ENCODE measurements around the gene GNB1L.
"Not testable (repeated sequence)": the region's sequence is repeated elsewhere in the genome, so short reads cannot be mapped to it uniquely, and the experiment has no call there.

The GNB1L gene

GRCh38 chr22:19834599-19834998, 20.1 kb downstream of the GNB1L start:
- Mint-ChIP-seq H3K36me3 (peaks cover 10% of the 10 kb centered on the region), H3K9me3 (no peaks in the 10 kb centered on the region), H3K4me3 (no peak overlapping the region), H3K27ac (no peak overlapping the region), H3K27me3 (no peaks in the 10 kb centered on the region), H3K4me1 (peaks cover 22% of the 10 kb centered on the region)
- no peak for ATAC-seq

- ATAC-seq, H3K36me3 Mint-ChIP-seq, H3K9me3 Mint-ChIP-seq, H3K4me3 Mint-ChIP-seq, H3K27me3 Mint-ChIP-seq, H3K27ac Mint-ChIP-seq: not testable (repeated sequence)
- peaks cover 22% of the 10 kb centered on the region for H3K4me1 Mint-ChIP-seq
These were observed 21.3 kb downstream of the GNB1L start for GRCh38 chr22:19833327-19833726.

- Mint-ChIP-seq H3K27me3 (no peaks in the 10 kb centered on the region), H3K9me3 (no peaks in the 10 kb centered on the region), H3K4me3 (no peak overlapping the region), H3K27ac (no peak overlapping the region), H3K36me3 (peaks cover 4% of the 10 kb centered on the region), H3K4me1 (peaks cover 20% of the 10 kb centered on the region)
- peak; percentile 70 for ATAC-seq
These were observed 22.1 kb downstream of the GNB1L start for GRCh38 chr22:19832476-19833108.

GRCh38 chr22:19831979-19832378, 22.7 kb downstream of the GNB1L start:
- H3K4me3 Mint-ChIP-seq, H3K27ac Mint-ChIP-seq, ATAC-seq, H3K36me3 Mint-ChIP-seq, H3K9me3 Mint-ChIP-seq, H3K27me3 Mint-ChIP-seq: not testable (repeated sequence)
- H3K4me1 Mint-ChIP-seq, result peaks cover 17% of the 10 kb centered on the region

- Mint-ChIP-seq H3K4me3 (no peak overlapping the region), H3K9me3 (peaks cover 2% of the 10 kb centered on the region)
These were observed 23.7 kb downstream of the GNB1L start for GRCh38 chr22:19831016-19831415.

GRCh38 chr22:19828035-19828401, 26.7 kb downstream of the GNB1L start:
- Mint-ChIP-seq H3K4me1 (peaks cover 15% of the 10 kb centered on the region), H3K9me3 (peaks cover 2% of the 10 kb centered on the region), H3K4me3 (no peak overlapping the region), H3K36me3 (peaks cover 17% of the 10 kb centered on the region), H3K27ac (no peak overlapping the region), H3K27me3 (no peaks in the 10 kb centered on the region)
- ATAC-seq, result no peak

More at GRCh38 chr22:19831016-19831415, 23.7 kb downstream of the GNB1L start:
- Mint-ChIP-seq H3K27me3 (no peaks in the 10 kb centered on the region), H3K4me1 (peaks cover 17% of the 10 kb centered on the region), H3K27ac (no peak overlapping the region), H3K36me3 (peaks cover 11% of the 10 kb centered on the region)
- ATAC-seq, result no peak

- Mint-ChIP-seq H3K4me3 (no peak overlapping the region), H3K4me1 (peaks cover 11% of the 10 kb centered on the region)
These were observed 27.2 kb downstream of the GNB1L start for GRCh38 chr22:19827341-19828034.

GRCh38 chr22:19826619-19826950, 28.1 kb downstream of the GNB1L start:
- H3K27ac Mint-ChIP-seq, result no peak overlapping the region
- ATAC-seq, result no peak

More at GRCh38 chr22:19827341-19828034, 27.2 kb downstream of the GNB1L start:
- peaks cover 17% of the 10 kb centered on the region for H3K36me3 Mint-ChIP-seq
- H3K27ac Mint-ChIP-seq, result no peak overlapping the region
- H3K9me3 Mint-ChIP-seq, result peaks cover 2% of the 10 kb centered on the region
- no peak for ATAC-seq
- H3K27me3 Mint-ChIP-seq, result no peaks in the 10 kb centered on the region

GRCh38 chr22:19825904-19826618, 28.6 kb downstream of the GNB1L start:
- Mint-ChIP-seq H3K27me3 (no peaks in the 10 kb centered on the region), H3K4me3 (no peak overlapping the region), H3K36me3 (peaks cover 17% of the 10 kb centered on the region), H3K9me3 (peaks cover 2% of the 10 kb centered on the region), H3K4me1 (peaks cover 10% of the 10 kb centered on the region), H3K27ac (no peak overlapping the region)
- ATAC-seq, result no peak

More at GRCh38 chr22:19826619-19826950, 28.1 kb downstream of the GNB1L start:
- H3K36me3 Mint-ChIP-seq, result peaks cover 17% of the 10 kb centered on the region
- H3K4me3 Mint-ChIP-seq, result no peak overlapping the region
- H3K27me3 Mint-ChIP-seq, result no peaks in the 10 kb centered on the region
- peaks cover 2% of the 10 kb centered on the region for H3K9me3 Mint-ChIP-seq
- H3K4me1 Mint-ChIP-seq, result peaks cover 10% of the 10 kb centered on the region

GRCh38 chr22:19824926-19825339, 29.7 kb downstream of the GNB1L start:
- H3K9me3 Mint-ChIP-seq, result peaks cover 2% of the 10 kb centered on the region
- H3K4me3 Mint-ChIP-seq, result no peak overlapping the region

GRCh38 chr22:19824212-19824925, 30.3 kb downstream of the GNB1L start:
- Mint-ChIP-seq H3K27me3 (no peaks in the 10 kb centered on the region), H3K4me1 (peaks cover 10% of the 10 kb centered on the region), H3K27ac (no peak overlapping the region), H3K9me3 (peaks cover 2% of the 10 kb centered on the region), H3K4me3 (no peak overlapping the region), H3K36me3 (peaks cover 17% of the 10 kb centered on the region)
- ATAC-seq, result no peak

More at GRCh38 chr22:19824926-19825339, 29.7 kb downstream of the GNB1L start:
- Mint-ChIP-seq H3K4me1 (peaks cover 10% of the 10 kb centered on the region), H3K27ac (no peak overlapping the region), H3K27me3 (no peaks in the 10 kb centered on the region), H3K36me3 (peaks cover 17% of the 10 kb centered on the region)
- no peak for ATAC-seq

- H3K4me1 Mint-ChIP-seq, result peaks cover 10% of the 10 kb centered on the region
- no peak overlapping the region for H3K4me3 Mint-ChIP-seq
- H3K9me3 Mint-ChIP-seq, result peaks cover 2% of the 10 kb centered on the region
- no peak for ATAC-seq
- peaks cover 17% of the 10 kb centered on the region for H3K36me3 Mint-ChIP-seq
- no peak overlapping the region for H3K27ac Mint-ChIP-seq
- H3K27me3 Mint-ChIP-seq, result no peaks in the 10 kb centered on the region
These were observed 30.8 kb downstream of the GNB1L start for GRCh38 chr22:19823902-19824211.

GRCh38 chr22:19823191-19823901, 31.3 kb downstream of the GNB1L start:
- no peak overlapping the region for H3K27ac Mint-ChIP-seq

GRCh38 chr22:19822301-19823117, 32.2 kb downstream of the GNB1L start:
- Mint-ChIP-seq H3K27me3 (no peaks in the 10 kb centered on the region), H3K9me3 (peaks cover 2% of the 10 kb centered on the region), H3K27ac (no peak overlapping the region), H3K4me3 (no peak overlapping the region), H3K36me3 (peaks cover 17% of the 10 kb centered on the region), H3K4me1 (peaks cover 10% of the 10 kb centered on the region)
- ATAC-seq, result no peak

More at GRCh38 chr22:19823191-19823901, 31.3 kb downstream of the GNB1L start:
- Mint-ChIP-seq H3K36me3 (peaks cover 17% of the 10 kb centered on the region), H3K4me1 (peaks cover 10% of the 10 kb centered on the region), H3K27me3 (no peaks in the 10 kb centered on the region), H3K9me3 (peaks cover 2% of the 10 kb centered on the region), H3K4me3 (no peak overlapping the region)
- ATAC-seq, result no peak

Measured in stimulated activated memory B cell treated with anti-CD40 and anti-IgM and Interleukin-4, amounts not matched to agents 10 μg/mL and 1 μg/mL and 100 μg/mL, for 72 hours (primary cell).